ENCODE measurements around the gene LITAF.

Gene LITAF

GRCh38 chr16:11572301-11572995, 14.3 kb downstream of the LITAF start:
- Histone ChIP-seq H3K79me2 (ENCODE audit: control insufficient read depth, insufficient read depth, low read length, unreplicated experiment) (peaks cover 38% of the 10 kb centered on the region), H3K4me1 (ENCODE audit: control insufficient read depth, insufficient read depth, low read length, unreplicated experiment) (no peaks in the 10 kb centered on the region), H3K27me3 (ENCODE audit: insufficient read depth, low read length) (no peaks in the 10 kb centered on the region)

GRCh38 chr16:11571549-11571948, 15.2 kb downstream of the LITAF start:
- no peak overlapping the region for H3K27ac ChIP-seq (ENCODE audit: low read depth, low read length)
- no peaks in the 10 kb centered on the region for H3K4me1 ChIP-seq (ENCODE audit: control insufficient read depth, insufficient read depth, low read length, unreplicated experiment)
- peaks cover 35% of the 10 kb centered on the region for H3K79me2 ChIP-seq (ENCODE audit: control insufficient read depth, insufficient read depth, low read length, unreplicated experiment)
- H3K36me3 ChIP-seq (ENCODE audit: insufficient read depth, low read length) = no peaks in the 10 kb centered on the region
- no peak overlapping the region for H2AFZ ChIP-seq (ENCODE audit: low read length, unreplicated experiment)
- no peak overlapping the region for H3K4me3 ChIP-seq (ENCODE audit: low read depth, low read length)
- H3K27me3 ChIP-seq (ENCODE audit: insufficient read depth, low read length) = no peaks in the 10 kb centered on the region

More at GRCh38 chr16:11572301-11572995, 14.3 kb downstream of the LITAF start:
- Histone ChIP-seq H3K27ac (ENCODE audit: low read depth, low read length) (no peak overlapping the region), H2AFZ (ENCODE audit: low read length, unreplicated experiment) (no peak overlapping the region), H3K36me3 (ENCODE audit: insufficient read depth, low read length) (no peaks in the 10 kb centered on the region), H3K4me3 (ENCODE audit: low read depth, low read length) (no peak overlapping the region)

- Histone ChIP-seq H3K4me3 (ENCODE audit: low read depth, low read length) (no peak overlapping the region), H3K79me2 (ENCODE audit: control insufficient read depth, insufficient read depth, low read length, unreplicated experiment) (peaks cover 34% of the 10 kb centered on the region), H3K36me3 (ENCODE audit: insufficient read depth, low read length) (no peaks in the 10 kb centered on the region), H3K27me3 (ENCODE audit: insufficient read depth, low read length) (no peaks in the 10 kb centered on the region), H3K27ac (ENCODE audit: low read depth, low read length) (no peak overlapping the region), H2AFZ (ENCODE audit: low read length, unreplicated experiment) (no peak overlapping the region), H3K4me1 (ENCODE audit: control insufficient read depth, insufficient read depth, low read length, unreplicated experiment) (no peaks in the 10 kb centered on the region)
Measured at GRCh38 chr16:11570806-11571205, 15.9 kb downstream of the LITAF start.

GRCh38 chr16:11570258-11570657, 16.5 kb downstream of the LITAF start:
- H3K36me3 ChIP-seq (ENCODE audit: insufficient read depth, low read length) = no peaks in the 10 kb centered on the region
- no peaks in the 10 kb centered on the region for H3K27me3 ChIP-seq (ENCODE audit: insufficient read depth, low read length)
- no peaks in the 10 kb centered on the region for H3K4me1 ChIP-seq (ENCODE audit: control insufficient read depth, insufficient read depth, low read length, unreplicated experiment)
- H3K4me3 ChIP-seq (ENCODE audit: low read depth, low read length) = no peak overlapping the region
- no peak overlapping the region for H2AFZ ChIP-seq (ENCODE audit: low read length, unreplicated experiment)
- no peak overlapping the region for H3K27ac ChIP-seq (ENCODE audit: low read depth, low read length)
- peaks cover 32% of the 10 kb centered on the region for H3K79me2 ChIP-seq (ENCODE audit: control insufficient read depth, insufficient read depth, low read length, unreplicated experiment)

- peaks cover 22% of the 10 kb centered on the region for H3K79me2 ChIP-seq (ENCODE audit: control insufficient read depth, insufficient read depth, low read length, unreplicated experiment)
- no peak overlapping the region for H3K27ac ChIP-seq (ENCODE audit: low read depth, low read length)
- H3K36me3 ChIP-seq (ENCODE audit: insufficient read depth, low read length) = no peaks in the 10 kb centered on the region
- peaks cover 3% of the 10 kb centered on the region for H3K4me1 ChIP-seq (ENCODE audit: control insufficient read depth, insufficient read depth, low read length, unreplicated experiment)
- H3K27me3 ChIP-seq (ENCODE audit: insufficient read depth, low read length) = no peaks in the 10 kb centered on the region
- H3K4me3 ChIP-seq (ENCODE audit: low read depth, low read length) = no peak overlapping the region
- H2AFZ ChIP-seq (ENCODE audit: low read length, unreplicated experiment) = no peak overlapping the region
Measured at GRCh38 chr16:11566398-11566797, 20.3 kb downstream of the LITAF start.

GRCh38 chr16:11565665-11566064, 21.1 kb downstream of the LITAF start:
- H3K36me3 ChIP-seq (ENCODE audit: insufficient read depth, low read length) = no peaks in the 10 kb centered on the region
- H3K27me3 ChIP-seq (ENCODE audit: insufficient read depth, low read length) = no peaks in the 10 kb centered on the region
- H2AFZ ChIP-seq (ENCODE audit: low read length, unreplicated experiment) = no peak overlapping the region
- peaks cover 27% of the 10 kb centered on the region for H3K79me2 ChIP-seq (ENCODE audit: control insufficient read depth, insufficient read depth, low read length, unreplicated experiment)
- H3K4me3 ChIP-seq (ENCODE audit: low read depth, low read length) = no peak overlapping the region
- H3K27ac ChIP-seq (ENCODE audit: low read depth, low read length) = no peak overlapping the region
- H3K4me1 ChIP-seq (ENCODE audit: control insufficient read depth, insufficient read depth, low read length, unreplicated experiment) = peaks cover 3% of the 10 kb centered on the region

GRCh38 chr16:11564046-11564926, 22.4 kb downstream of the LITAF start:
- Histone ChIP-seq H3K79me2 (ENCODE audit: control insufficient read depth, insufficient read depth, low read length, unreplicated experiment) (peaks cover 23% of the 10 kb centered on the region), H3K36me3 (ENCODE audit: insufficient read depth, low read length) (no peaks in the 10 kb centered on the region)

GRCh38 chr16:11563493-11564040, 23.2 kb downstream of the LITAF start:
- no peak overlapping the region for H2AFZ ChIP-seq (ENCODE audit: low read length, unreplicated experiment)
- H3K4me1 ChIP-seq (ENCODE audit: control insufficient read depth, insufficient read depth, low read length, unreplicated experiment) = peaks cover 3% of the 10 kb centered on the region

More at GRCh38 chr16:11564046-11564926, 22.4 kb downstream of the LITAF start:
- no peak overlapping the region for H2AFZ ChIP-seq (ENCODE audit: low read length, unreplicated experiment)
- peaks cover 3% of the 10 kb centered on the region for H3K4me1 ChIP-seq (ENCODE audit: control insufficient read depth, insufficient read depth, low read length, unreplicated experiment)
- no peaks in the 10 kb centered on the region for H3K27me3 ChIP-seq (ENCODE audit: insufficient read depth, low read length)
- no peak overlapping the region for H3K4me3 ChIP-seq (ENCODE audit: low read depth, low read length)
- no peak overlapping the region for H3K27ac ChIP-seq (ENCODE audit: low read depth, low read length)

GRCh38 chr16:11562941-11563340, 23.8 kb downstream of the LITAF start:
- peaks cover 34% of the 10 kb centered on the region for H3K79me2 ChIP-seq (ENCODE audit: control insufficient read depth, insufficient read depth, low read length, unreplicated experiment)
- no peak overlapping the region for H3K4me3 ChIP-seq (ENCODE audit: low read depth, low read length)
- 0 out of 2 replicates have a peak, but pooled peaks cover under 1% of the 10 kb centered on the region for H3K36me3 ChIP-seq (ENCODE audit: insufficient read depth, low read length)
- H3K27me3 ChIP-seq (ENCODE audit: insufficient read depth, low read length) = no peaks in the 10 kb centered on the region
- H3K4me1 ChIP-seq (ENCODE audit: control insufficient read depth, insufficient read depth, low read length, unreplicated experiment) = peaks cover 3% of the 10 kb centered on the region
- H3K27ac ChIP-seq (ENCODE audit: low read depth, low read length) = no peak overlapping the region
- no peak overlapping the region for H2AFZ ChIP-seq (ENCODE audit: low read length, unreplicated experiment)

More at GRCh38 chr16:11563493-11564040, 23.2 kb downstream of the LITAF start:
- Histone ChIP-seq H3K27me3 (ENCODE audit: insufficient read depth, low read length) (no peaks in the 10 kb centered on the region), H3K27ac (ENCODE audit: low read depth, low read length) (no peak overlapping the region), H3K4me3 (ENCODE audit: low read depth, low read length) (no peak overlapping the region), H3K36me3 (ENCODE audit: insufficient read depth, low read length) (no peaks in the 10 kb centered on the region), H3K79me2 (ENCODE audit: control insufficient read depth, insufficient read depth, low read length, unreplicated experiment) (peaks cover 30% of the 10 kb centered on the region)

- no peak overlapping the region for H3K4me3 ChIP-seq (ENCODE audit: low read depth, low read length)
Measured at GRCh38 chr16:11562411-11562810, 24.3 kb downstream of the LITAF start.

More at GRCh38 chr16:11562411-11562810, 24.3 kb downstream of the LITAF start:
- no peak overlapping the region for H3K27ac ChIP-seq (ENCODE audit: low read depth, low read length)
- peaks cover 3% of the 10 kb centered on the region for H3K4me1 ChIP-seq (ENCODE audit: control insufficient read depth, insufficient read depth, low read length, unreplicated experiment)
- peaks cover 39% of the 10 kb centered on the region for H3K79me2 ChIP-seq (ENCODE audit: control insufficient read depth, insufficient read depth, low read length, unreplicated experiment)
- H3K27me3 ChIP-seq (ENCODE audit: insufficient read depth, low read length) = no peaks in the 10 kb centered on the region
- 0 out of 2 replicates have a peak, but pooled peaks cover 6% of the 10 kb centered on the region for H3K36me3 ChIP-seq (ENCODE audit: insufficient read depth, low read length)
- no peak overlapping the region for H2AFZ ChIP-seq (ENCODE audit: low read length, unreplicated experiment)

All from ACC112 (cell line).